HepG2 (cell line): ENCODE measurements around the gene ACTN1. TPM values are rescaled to one million over a fixed set of nuclear protein-coding genes. Genes with fewer than 3 reads are reported as not detected.

ENCODE experiments used
- ARHGAP35 ChIP-seq: sonication (generic); formaldehyde crosslinking; IDR thresholded peaks from 2 replicates; pipeline ENCODE4 v1.9.0; 2022; ENCODE audit warnings: mild to moderate bottlenecking, inconsistent platforms, moderate library complexity, missing genetic modification reagents, borderline replicate concordance
- CC2D1A ChIP-seq: sonication (generic); formaldehyde crosslinking; IDR thresholded peaks from 2 replicates; pipeline ENCODE4 v1.8.1; 2023; ENCODE audit warnings: mild to moderate bottlenecking, missing genetic modification reagents
- CHD4 ChIP-seq: fragments of 200-600 bp; sonication (generic); IDR thresholded peaks from 2 replicates; pipeline ENCODE4 v1.7.0; 2017; ENCODE audit warnings: mild to moderate bottlenecking, low read length, borderline replicate concordance
- DZIP1 ChIP-seq: sonication (generic); formaldehyde crosslinking; IDR thresholded peaks from 2 replicates; pipeline ENCODE4 v1.5.0; 2020; ENCODE audit warnings: mild to moderate bottlenecking, missing genetic modification reagents
- FOXK1 ChIP-seq: sonication (generic); formaldehyde crosslinking; IDR thresholded peaks from 2 replicates; pipeline ENCODE4 v1.4.0; 2020; ENCODE audit warnings: low read depth, missing genetic modification reagents, borderline replicate concordance
- HNRNPK ChIP-seq: fragments of 200-400 bp; formaldehyde crosslinking; IDR thresholded peaks from 2 replicates; pipeline ENCODE4 v1.6.1; 2018; ENCODE audit warnings: low read length, low read depth, moderate library complexity, mild to moderate bottlenecking; ENCODE audit not compliant: poor library complexity, severe bottlenecking
- KAT8 ChIP-seq: IDR thresholded peaks from 2 replicates; pipeline ENCODE4 v1.6.1; 2016; ENCODE audit warnings: missing genetic modification reagents, missing compliant biosample characterization
- KDM1A ChIP-seq: IDR thresholded peaks from 2 replicates; pipeline ENCODE4 v1.6.1; 2016; ENCODE audit warnings: missing compliant biosample characterization
- KLF9 ChIP-seq: IDR thresholded peaks from 2 replicates; pipeline ENCODE4 v1.6.1; 2016; ENCODE audit warnings: low read depth
- MZF1 ChIP-seq: sonication (generic); formaldehyde crosslinking; IDR thresholded peaks from 2 replicates; pipeline ENCODE4 v1.8.1; 2023; ENCODE audit warnings: mild to moderate bottlenecking, missing genetic modification reagents, borderline replicate concordance
- THYN1 ChIP-seq: sonication (generic); formaldehyde crosslinking; IDR thresholded peaks from 2 replicates; pipeline ENCODE4 v1.8.1; 2023; ENCODE audit warnings: low read depth, mild to moderate bottlenecking, moderate library complexity, missing genetic modification reagents, borderline replicate concordance
- XRCC5 ChIP-seq: fragments of 200-400 bp; formaldehyde crosslinking; optimal IDR thresholded peaks from 2 replicates; pipeline ENCODE3; 2017; ENCODE audit warnings: mild to moderate bottlenecking, low read length
- YEATS2 ChIP-seq: sonication (generic); formaldehyde crosslinking; IDR thresholded peaks from 2 replicates; pipeline ENCODE4 v1.4.0; 2020; ENCODE audit warnings: missing genetic modification reagents, borderline replicate concordance
- ZIK1 ChIP-seq: sonication (generic); formaldehyde crosslinking; IDR thresholded peaks from 2 replicates; pipeline ENCODE4 v1.5.0; 2020; ENCODE audit warnings: mild to moderate bottlenecking, low read depth, missing genetic modification reagents, borderline replicate concordance
- ZMYM3 ChIP-seq: sonication (generic); formaldehyde crosslinking; IDR thresholded peaks from 2 replicates; pipeline ENCODE4 v1.5.1; 2020; ENCODE audit warnings: mild to moderate bottlenecking, missing genetic modification reagents
- ZNF280D ChIP-seq: sonication (generic); formaldehyde crosslinking; IDR thresholded peaks from 2 replicates; pipeline ENCODE4 v1.5.1; 2020; ENCODE audit warnings: mild to moderate bottlenecking, missing genetic modification reagents
- ZNF367 ChIP-seq: sonication (generic); formaldehyde crosslinking; IDR thresholded peaks from 2 replicates; pipeline ENCODE4 v1.4.0; 2020; ENCODE audit warnings: missing genetic modification reagents, borderline replicate concordance
- ZNF687 ChIP-seq: sonication (generic); formaldehyde crosslinking; IDR thresholded peaks from 2 replicates; pipeline ENCODE4 v1.5.1; 2020; ENCODE audit warnings: mild to moderate bottlenecking, missing genetic modification reagents, moderate library complexity
- polyA plus RNA-seq, 8 experiments: library from polyadenylated mRNA; depleted of rRNA in 3 of 8; stranded (reverse) in 7 of 8; unstranded in 1 of 8; fragments of >200 nt; fragmentation: Illumina TruSeq in 4 of 8; extraction: Trizol in 4 of 8; gene quantifications; 2 replicates each; pipeline versions ENCODE4 v1.2.1 to v1.2.3, GENCODE V29; 2011 to 2016; ENCODE audit warnings: low read depth in 4 of 8, missing spikeins in 1 of 8, mixed read lengths in 1 of 8; ENCODE audit not compliant: insufficient read depth in 1 of 8
- total RNA-seq, 5 experiments: library from RNA; depleted of rRNA; stranded (reverse); fragments of >200 nt; fragmentation: Illumina TruSeq; extraction: Trizol; gene quantifications; 2 replicates each; pipeline ENCODE4 v1.2.3, GENCODE V29; 2016; ENCODE audit warnings: low read depth in 1 of 5
- TF ChIP-seq, protein P1 (sequence below): IDR thresholded peaks from 2 replicates; pipeline ENCODE4 v1.6.1; 2016; ENCODE audit warnings: missing genetic modification reagents, missing compliant biosample characterization

The ACTN1 gene
- total and polyA plus RNA-seq, 2 of the 13 experiments (the other 11 are each of a cell fraction or from before 2014, with no cell fraction given), result 58.6 to 162 TPM

DNA sequence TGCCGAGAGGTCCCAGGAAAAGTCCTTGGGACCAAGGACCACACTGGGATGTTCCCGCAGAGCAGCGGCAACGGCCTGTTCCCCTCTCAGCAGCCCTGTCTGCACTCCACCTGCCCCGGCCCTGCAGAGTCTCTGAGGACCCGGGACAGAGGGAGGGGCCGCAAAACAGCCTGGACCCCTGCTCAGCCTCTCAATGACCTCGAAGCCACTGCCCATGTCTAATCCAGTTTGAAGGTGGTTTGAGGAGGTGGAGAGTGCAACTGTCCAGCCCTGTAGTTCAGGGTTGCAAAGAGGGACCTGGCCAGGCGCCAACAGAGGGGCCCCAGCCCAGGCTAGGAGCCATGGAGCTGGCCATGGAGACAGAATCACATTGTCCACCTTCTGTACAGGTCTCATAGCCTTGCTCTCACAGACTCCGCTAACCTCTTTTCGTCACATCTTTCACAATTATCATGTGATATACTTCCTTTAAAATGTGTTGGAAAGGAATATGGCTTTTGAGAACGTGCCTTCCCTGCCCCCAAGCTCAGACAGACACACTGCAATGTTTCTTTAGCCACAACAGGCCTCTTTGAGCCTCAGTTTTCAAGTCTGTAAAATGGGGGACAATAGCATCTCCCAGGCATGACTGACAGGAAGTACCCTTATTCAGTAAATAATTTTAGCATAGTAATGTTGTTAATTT, 49.3 kb downstream of the ACTN1 start (continued):
- TF ChIP-seq CC2D1A (no peak), XRCC5 (no peak), CHD4 (peak; percentile 67; the same call in 1 of the 2 replicates), YEATS2 (no peak), ZNF687 (CRISPR knock-in tag) (peak; percentile 56; the same call in 1 of the 2 replicates), FOXK1 (CRISPR knock-in tag) (no peak), KAT8 (CRISPR knock-in tag) (no peak), HNRNPK (no peak), ZNF367 (CRISPR knock-in tag) (no peak), MZF1 (no peak), KLF9 (CRISPR knock-in tag) (no peak), THYN1 (no peak), DZIP1 (CRISPR knock-in tag) (no peak), ARHGAP35 (CRISPR knock-in tag) (no peak), ZNF280D (no peak), ZIK1 (no peak), KDM1A (0 out of 2 replicates have a peak, but pooled peaks have one; percentile 37), ZMYM3 (peak; percentile 58; the same call in 1 of the 2 replicates)
- TF ChIP-seq, protein P1, sequence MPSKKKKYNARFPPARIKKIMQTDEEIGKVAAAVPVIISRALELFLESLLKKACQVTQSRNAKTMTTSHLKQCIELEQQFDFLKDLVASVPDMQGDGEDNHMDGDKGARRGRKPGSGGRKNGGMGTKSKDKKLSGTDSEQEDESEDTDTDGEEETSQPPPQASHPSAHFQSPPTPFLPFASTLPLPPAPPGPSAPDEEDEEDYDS, result no peak
